NCI-H2227 treated with DMSO at 0.1 percent for 48 hours (cell line): ENCODE results near the gene AKAP1.

Source experiments
- DNase-seq: peaks from one replicate; lab custom pipeline; 2025; lab: John Stamatoyannopoulos, UW

AKAP1 gene

GRCh38 chr17:57133486-57133885, 48.4 kb downstream of the AKAP1 start:
- peak; percentile 21 for DNase-seq

GRCh38 chr17:57135026-57135788, 50.2 kb downstream of the AKAP1 start:
- peak; percentile 85 for DNase-seq

GRCh38 chr17:57135789-57136291, 50.8 kb downstream of the AKAP1 start:
- peak; percentile 90 for DNase-seq

- no peak for DNase-seq
Measured at GRCh38 chr17:57136355-57136754, 51.3 kb downstream of the AKAP1 start.

- DNase-seq = no peak
Measured at GRCh38 chr17:57138030-57138911, 53.2 kb downstream of the AKAP1 start.

- no peak for DNase-seq
Measured at GRCh38 chr17:57138956-57139576, 54.0 kb downstream of the AKAP1 start.

GRCh38 chr17:57140316-57140715, 55.3 kb downstream of the AKAP1 start:
- DNase-seq = no peak

GRCh38 chr17:57142925-57143324, 57.9 kb downstream of the AKAP1 start:
- DNase-seq = no peak

- DNase-seq = no peak
Measured at GRCh38 chr17:57143361-57143760, 58.3 kb downstream of the AKAP1 start.

- no peak for DNase-seq
Measured at GRCh38 chr17:57143919-57144318, 58.9 kb downstream of the AKAP1 start.

GRCh38 chr17:57144567-57144966, 59.5 kb downstream of the AKAP1 start:
- DNase-seq = no peak

- DNase-seq = no peak
Measured at GRCh38 chr17:57145347-57145746, 60.3 kb downstream of the AKAP1 start.

- no peak for DNase-seq
Measured at GRCh38 chr17:57146273-57146672, 61.2 kb downstream of the AKAP1 start.

- DNase-seq = no peak
Measured at GRCh38 chr17:57151798-57152197, 66.8 kb downstream of the AKAP1 start.

- no peak for DNase-seq
Measured at GRCh38 chr17:57152967-57153528, 68.0 kb downstream of the AKAP1 start.

- DNase-seq = no peak
Measured at GRCh38 chr17:57154921-57155320, 69.9 kb downstream of the AKAP1 start.

- DNase-seq = no peak
Measured at GRCh38 chr17:57158325-57158724, 73.3 kb downstream of the AKAP1 start.

GRCh38 chr17:57158795-57159194, 73.7 kb downstream of the AKAP1 start:
- DNase-seq = no peak

- DNase-seq = no peak
Measured at GRCh38 chr17:57160624-57161023, 75.6 kb downstream of the AKAP1 start.

- no peak for DNase-seq
Measured at GRCh38 chr17:57164814-57165213, 79.8 kb downstream of the AKAP1 start.

- DNase-seq = no peak
Measured at GRCh38 chr17:57165754-57166153, 80.7 kb downstream of the AKAP1 start.

- DNase-seq = no peak
Measured at GRCh38 chr17:57166803-57167202, 81.8 kb downstream of the AKAP1 start.
